K562 (cell line): ENCODE data around the gene PSD2. TPM values are rescaled to one million over a fixed set of nuclear protein-coding genes. Genes with fewer than 3 reads are reported as not detected.

Experiments
- ATF3 ChIP-seq, 2 experiments: fragments of 450-650 bp in 1 of 2; sonication (generic) in 1 of 2; formaldehyde crosslinking in 1 of 2; IDR thresholded peaks in 1 of 2; conservative IDR thresholded peaks in 1 of 2; 2 replicates each; pipeline versions ENCODE4 v1.6.1 to v1.8.1; 2016 to 2023; ENCODE audit warnings: mild to moderate bottlenecking in 2 of 2, moderate library complexity in 2 of 2, inconsistent platforms in 1 of 2, missing genetic modification reagents in 1 of 2
- BACH1 ChIP-seq: fragments of 200-800 bp; sonication (Bioruptor generic); IDR thresholded peaks from 2 replicates; pipeline ENCODE4 v1.6.1; 2016; ENCODE audit warnings: missing genetic modification characterization, missing compliant biosample characterization
- BDP1 ChIP-seq: IDR thresholded peaks from 3 replicates; pipeline ENCODE4 v1.6.1; 2011; ENCODE audit not compliant: insufficient read length, insufficient read depth
- CBX5 ChIP-seq: IDR thresholded peaks from 2 replicates; pipeline ENCODE4 v1.6.1; 2014; ENCODE audit warnings: low read depth, borderline replicate concordance
- DMBX1 ChIP-seq: fragments of 250-450 bp; sonication (Bioruptor Pico); IDR thresholded peaks from 2 replicates; pipeline ENCODE4 v1.8.0; 2022; ENCODE audit warnings: inconsistent platforms, mild to moderate bottlenecking, moderate library complexity, borderline replicate concordance
- ELK1 ChIP-seq: sonication (generic); formaldehyde crosslinking; IDR thresholded peaks from 2 replicates; pipeline ENCODE4 v1.8.1; 2022; ENCODE audit warnings: missing genetic modification reagents
- HLTF ChIP-seq: fragments of 450-650 bp; IDR thresholded peaks from 2 replicates; pipeline ENCODE4 v1.6.1; 2016
- JUN ChIP-seq, 2 experiments: sonication (generic) in 1 of 2; formaldehyde crosslinking in 1 of 2; IDR thresholded peaks; 2 replicates each; pipeline versions ENCODE4 v1.6.1 to v1.8.0; 2012 to 2022; ENCODE audit warnings: borderline replicate concordance in 2 of 2, mild to moderate bottlenecking in 2 of 2, improper control_type of control experiment in 1 of 2, low read depth in 1 of 2, low read length in 1 of 2, missing genetic modification reagents in 1 of 2
- KDM4B ChIP-seq, 2 experiments: fragments of 450-650 bp in 1 of 2; sonication (generic) in 1 of 2; IDR thresholded peaks; 2 replicates each; pipeline ENCODE4 v1.6.1; 2016 to 2017; ENCODE audit warnings: borderline replicate concordance in 2 of 2, antibody characterized with exemption in 1 of 2, low read depth in 1 of 2, mild to moderate bottlenecking in 1 of 2
- MLX ChIP-seq, 2 experiments: fragments of 450-650 bp in 1 of 2; sonication (generic) in 1 of 2; formaldehyde crosslinking; conservative IDR thresholded peaks; 2 replicates each; pipeline versions ENCODE4 v1.4.0 to v1.8.1; 2020 to 2022; ENCODE audit warnings: mild to moderate bottlenecking in 1 of 2, missing genetic modification reagents in 1 of 2
- RBM39 ChIP-seq: fragments of 200-400 bp; formaldehyde crosslinking; optimal IDR thresholded peaks from 2 replicates; pipeline ENCODE3; 2018; ENCODE audit warnings: low read depth, low read length
- SMAD4 ChIP-seq: fragments of 250-450 bp; sonication (Bioruptor Pico); conservative IDR thresholded peaks from 2 replicates; pipeline ENCODE4 v1.8.0; 2021; ENCODE audit warnings: inconsistent platforms, mild to moderate bottlenecking, moderate library complexity
- SREBF1 ChIP-seq: fragments of 150-350 bp; IDR thresholded peaks from 2 replicates; pipeline ENCODE4 v1.6.1; 2014; ENCODE audit warnings: antibody characterized with exemption, low read depth, low read length, borderline replicate concordance
- TSHZ1 ChIP-seq: fragments of 250-450 bp; sonication (Bioruptor Pico); IDR thresholded peaks from 2 replicates; pipeline ENCODE4 v1.4.0; 2020; ENCODE audit warnings: mild to moderate bottlenecking, moderate library complexity
- U2AF2 ChIP-seq: fragments of 200-400 bp; formaldehyde crosslinking; optimal IDR thresholded peaks from 2 replicates; pipeline ENCODE3; 2017; ENCODE audit warnings: low read depth, mild to moderate bottlenecking, low read length
- USF2 ChIP-seq: sonication (generic); formaldehyde crosslinking; IDR thresholded peaks from 2 replicates; pipeline ENCODE4 v1.5.0; 2020; ENCODE audit warnings: missing genetic modification reagents
- ZNF121 ChIP-seq: sonication (generic); formaldehyde crosslinking; conservative IDR thresholded peaks from 2 replicates; pipeline ENCODE4 v1.8.0; 2022; ENCODE audit warnings: missing genetic modification reagents
- ZNF253 ChIP-seq: fragments of 250-450 bp; sonication (Bioruptor Pico); conservative IDR thresholded peaks from 2 replicates; pipeline ENCODE4 v1.6.1; 2021; ENCODE audit warnings: mild to moderate bottlenecking
- ZNF695 ChIP-seq: fragments of 450-650 bp; formaldehyde crosslinking; IDR thresholded peaks from 2 replicates; pipeline ENCODE4 v1.4.0; 2020; ENCODE audit warnings: mild to moderate bottlenecking, moderate library complexity
- ZSCAN32 ChIP-seq: fragments of 450-650 bp; formaldehyde crosslinking; IDR thresholded peaks from 2 replicates; pipeline ENCODE4 v1.4.0; 2020; ENCODE audit warnings: mild to moderate bottlenecking, moderate library complexity
- polyA plus RNA-seq, 8 experiments: library from polyadenylated mRNA; depleted of rRNA in 4 of 8; stranded (reverse) in 5 of 8; unstranded in 3 of 8; fragments of >200 nt; fragmentation: Nextera tagmentation in 2 of 8; fragmentation: Illumina TruSeq in 1 of 8; extraction: Ambion mirVana in 2 of 8; extraction: Trizol in 1 of 8; gene quantifications; 2 replicates each; pipeline versions ENCODE4 v1.2.1 to v1.2.3, GENCODE V29; 2011 to 2014; ENCODE audit warnings: inconsistent platforms in 1 of 8, missing spikeins in 1 of 8
- total RNA-seq, 7 experiments: library from RNA; depleted of rRNA in 6 of 7; stranded (reverse); fragments of >200 nt in 6 of 7; fragmentation: Illumina TruSeq in 2 of 7; extraction: Trizol in 2 of 7; gene quantifications; 2 replicates each; pipeline versions ENCODE4 v1.2.1 to v1.2.3, GENCODE V29; 2011 to 2021; ENCODE audit warnings: low replicate concordance in 1 of 7

The PSD2 gene
- total and polyA plus RNA-seq, 9 of the 15 experiments (the other 6 are each of a cell fraction or from before 2014, with no cell fraction given): 0.01 to 0.09 (median 0.04) TPM; not detected in 4

GRCh38 chr5:139774980-139775661 is 20.5 kb upstream of the PSD2 start (continued):
- TF ChIP-seq USF2 (no peak), DMBX1 (CRISPR knock-in tag) (no peak), TSHZ1 (CRISPR knock-in tag) (no peak), ZSCAN32 (CRISPR knock-in tag) (no peak), U2AF2 (no peak), RBM39 (no peak), ZNF695 (CRISPR knock-in tag) (no peak), KDM4B (IDR thresholded peaks at IDR 0.05; ENCODE audit: borderline replicate concordance in 2 of 2, low read depth in 1 of 2) (no peak), HLTF (no peak), SREBF1 (no peak), BDP1 (no peak), JUN (IDR thresholded peaks at IDR 0.05; ENCODE audit: borderline replicate concordance, low read depth, low read length) (no peak), JUN (CRISPR knock-in tag; IDR thresholded peaks at IDR 0.05; ENCODE audit: borderline replicate concordance) (no peak), SMAD4 (no peak), MLX (CRISPR knock-in tag; conservative IDR thresholded peaks at IDR 0.05) (no peak), ELK1 (no peak), BACH1 (no peak), ATF3 (IDR thresholded peaks at IDR 0.05) (no peak), ATF3 (CRISPR knock-in tag; conservative IDR thresholded peaks at IDR 0.05) (no peak), ZNF121 (no peak), CBX5 (0 out of 2 replicates have a peak, but pooled peaks have one; percentile 58), ZNF253 (CRISPR knock-in tag) (no peak)
